HCT116 (cell line): ENCODE measurements around the gene PPP1R1C. TPM values are rescaled to one million over a fixed set of nuclear protein-coding genes. Genes with fewer than 3 reads are reported as not detected.

Source experiments
- ATAC-seq: fragments of 200-7000 bp; cut with Tn5 transposase; 2 replicates; pipeline ENCODE4 v1.9.1; 2020; ENCODE audit warnings: mild to moderate bottlenecking, moderate library complexity
- BruUV-seq: library from RNA; stranded (reverse); fragments of 400-500 nt; replicated peaks from 2 replicates; lab custom pipeline; 2021; lab: Mats Ljungman, UMichigan
- CTCF ChIA-PET: fragments of 300-600 bp; sonication (Branson Sonifier 250); formaldehyde crosslinking; loops from one replicate; lab custom pipeline; 2021; ENCODE audit warnings: antibody characterized with exemption; lab: Charles Lee
- POLR2A ChIA-PET: fragments of 300-600, 350-600 bp; sonication (Branson Sonifier 250); formaldehyde crosslinking; loops from one replicate; lab custom pipeline; 2021; ENCODE audit warnings: antibody characterized with exemption; lab: Charles Lee
- RAD21 ChIA-PET, 2 experiments: fragments of 300-600 bp; sonication (Branson Sonifier 250); formaldehyde crosslinking; loops; one replicate each; lab custom pipeline; 2023; ENCODE audit warnings: low total read pairs in 2 of 2; ENCODE audit not compliant: uncharacterized antibody in 2 of 2, unreplicated experiment in 2 of 2, low non-redundant PET in 1 of 2; lab: Charles Lee
- DNase-seq: peaks from one replicate; pipeline ENCODE4 v3.0.0-alpha.2; 2010; ENCODE audit warnings: low read depth, low spot score
- H2AFZ ChIP-seq: fragments of 200-600 bp; shearing (Covaris generic), sonication (generic); 2 replicates; pipeline ENCODE4 v1.6.1; 2017; ENCODE audit warnings: low read depth, mixed run types, mixed read lengths, antibody characterized with exemption, low read length; ENCODE audit not compliant: poor library complexity, severe bottlenecking
- H3K27ac ChIP-seq: 2 replicates; pipeline ENCODE4 v1.5.1; 2012; ENCODE audit warnings: low read depth, low read length
- H3K27me3 ChIP-seq: fragments of 200-600 bp; sonication (generic); 2 replicates; pipeline ENCODE4 v1.6.1; 2016; ENCODE audit warnings: mixed run types, low read length, mixed read lengths; ENCODE audit not compliant: insufficient read depth
- H3K36me3 ChIP-seq, 2 experiments: fragments of 200-500 bp in 1 of 2; fragments of 200-600 bp in 1 of 2; sonication (Bioruptor generic) in 1 of 2; sonication (generic) in 1 of 2; 2 replicates each; pipeline versions ENCODE4 v1.5.1 to v1.6.1; 2014 to 2016; ENCODE audit warnings: low read length in 2 of 2, inconsistent platforms in 1 of 2, mixed read lengths in 1 of 2, mixed run types in 1 of 2; ENCODE audit not compliant: insufficient read depth in 2 of 2, control insufficient read depth in 1 of 2
- H3K4me1 ChIP-seq, 2 experiments: fragments of 200-600 bp in 1 of 2; sonication (generic) in 1 of 2; 2 replicates each; pipeline versions ENCODE4 v1.5.1 to v1.6.1; 2012 to 2017; ENCODE audit warnings: low read length in 2 of 2, inconsistent platforms in 1 of 2, mild to moderate bottlenecking in 1 of 2, mixed read lengths in 1 of 2, mixed run types in 1 of 2, moderate library complexity in 1 of 2; ENCODE audit not compliant: insufficient read depth in 2 of 2, control insufficient read depth in 1 of 2
- H3K4me2 ChIP-seq: fragments of 200-600 bp; sonication (generic); 2 replicates; pipeline ENCODE4 v1.6.1; 2017; ENCODE audit warnings: mixed run types, low read length, mixed read lengths
- H3K4me3 ChIP-seq, 2 experiments: fragments of 200-600 bp in 1 of 2; sonication (generic) in 1 of 2; replicated peaks in 1 of 2; 2 replicates each; pipeline ENCODE4 v1.5.1; 2011 to 2016; ENCODE audit warnings: low read length in 2 of 2, control low read depth in 1 of 2, low read depth in 1 of 2, mild to moderate bottlenecking in 1 of 2, mixed read lengths in 1 of 2, mixed run types in 1 of 2
- H3K79me2 ChIP-seq: fragments of 200-600 bp; sonication (generic); 2 replicates; pipeline ENCODE4 v1.6.1; 2017; ENCODE audit warnings: mild to moderate bottlenecking, mixed run types, low read length, moderate library complexity, mixed read lengths; ENCODE audit not compliant: insufficient read depth
- H3K9ac ChIP-seq: fragments of 200-600 bp; sonication (generic); 2 replicates; pipeline ENCODE4 v1.6.1; 2016; ENCODE audit warnings: low read length, mixed read lengths
- H3K9me2 ChIP-seq: fragments of 200-600 bp; sonication (generic), shearing (Covaris generic); 2 replicates; pipeline ENCODE4 v1.6.1; 2017; ENCODE audit warnings: mixed run types, mild to moderate bottlenecking, moderate library complexity; ENCODE audit not compliant: insufficient read depth
- H3K9me3 ChIP-seq, 2 experiments: fragments of 200-500 bp in 1 of 2; fragments of 200-600 bp in 1 of 2; sonication (Bioruptor generic) in 1 of 2; sonication (generic) in 1 of 2; 2 replicates each; pipeline ENCODE4 v1.6.1; 2014 to 2017; ENCODE audit warnings: low read length in 2 of 2, mixed read lengths in 2 of 2, inconsistent platforms in 1 of 2, low read depth in 1 of 2, mild to moderate bottlenecking in 1 of 2, mixed run types in 1 of 2, moderate library complexity in 1 of 2; ENCODE audit not compliant: control insufficient read depth in 1 of 2, insufficient read depth in 1 of 2
- H4K20me1 ChIP-seq: fragments of 200-600 bp; sonication (generic), shearing (Covaris generic); 2 replicates; pipeline ENCODE4 v1.6.1; 2017; ENCODE audit warnings: mixed run types, mild to moderate bottlenecking, moderate library complexity; ENCODE audit not compliant: insufficient read depth
- CEBPB ChIP-seq: IDR thresholded peaks from 2 replicates; pipeline ENCODE4 v1.6.1; 2012; ENCODE audit warnings: low read depth
- ELF1 ChIP-seq: IDR thresholded peaks from 2 replicates; pipeline ENCODE4 v1.6.1; 2012; ENCODE audit warnings: low read depth, borderline replicate concordance
- MAX ChIP-seq: IDR thresholded peaks from 2 replicates; pipeline ENCODE4 v1.6.1; 2012
- RAD21 ChIP-seq: IDR thresholded peaks from 2 replicates; pipeline ENCODE4 v1.6.1; 2012; ENCODE audit warnings: low read depth, mild to moderate bottlenecking
- REST ChIP-seq: IDR thresholded peaks from 2 replicates; pipeline ENCODE4 v1.6.1; 2012; ENCODE audit warnings: low read depth
- SP1 ChIP-seq: IDR thresholded peaks from 2 replicates; pipeline ENCODE4 v1.6.1; 2012; ENCODE audit warnings: low read depth
- intact Hi-C: fragments of 100-400 bp; cut with micrococcal nuclease; formaldehyde crosslinking; loops from 2 replicates; pipeline ENCODE4 v1.10.0; 2022
- total RNA-seq: library from RNA; stranded (reverse); gene quantifications from one replicate; pipeline ENCODE4 v1.2.1, GENCODE V29; 2021; ENCODE audit not compliant: unreplicated experiment

Gene PPP1R1C
- total RNA-seq, 1 experiment from 2014 or later, result 17.8 TPM

DNA sequence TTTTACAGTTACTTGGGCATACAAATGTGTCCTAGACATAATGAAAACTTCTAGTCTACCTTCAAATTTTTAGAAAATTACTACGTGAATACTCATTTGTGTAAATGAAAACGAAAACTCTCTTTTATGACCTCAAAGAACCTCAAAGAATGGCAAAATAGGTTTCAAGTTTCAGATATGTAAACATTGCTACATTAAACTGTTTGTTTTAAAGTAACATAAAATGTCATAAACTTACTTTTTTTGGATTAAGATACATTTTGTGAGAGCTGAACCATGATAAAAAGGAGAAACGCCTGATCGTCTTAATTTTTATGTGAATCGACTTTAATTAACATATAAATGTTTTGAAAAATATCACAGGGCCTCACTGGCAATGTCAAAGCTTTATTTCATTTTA, 91.4 kb downstream of the PPP1R1C start:
- DNase-seq (no peak), ATAC-seq (no peak)
- H3K9me2 ChIP-seq, result no peaks in the 10 kb centered on the region
- ChIA-PET CTCF (interaction anchor here (0.9 to 2.9 kb wide), 16 partner anchors 10 to 972 kb away, joined by 3 to 24 read pairs (median 3); no protein-coding TSS in a partner anchor), RAD21 (interaction anchor here (1.1 to 1.3 kb wide), 2 partner anchors 122 to 144 kb away, joined by 3 to 4 read pairs; no protein-coding TSS in a partner anchor), POLR2A (interaction anchor here (1.1 kb wide), 1 partner anchor 144 kb away, joined by 3 read pairs; no protein-coding TSS in a partner anchor)
- H3K27ac ChIP-seq, result peak overlapping the region; percentile 26; the same call in 1 of the 2 replicates
- no peaks in the 10 kb centered on the region for H3K79me2 ChIP-seq
- no peak overlapping the region for H3K4me3 ChIP-seq
- H3K27me3 ChIP-seq, result no peaks in the 10 kb centered on the region
- H2AFZ ChIP-seq, result no peak overlapping the region
- TF ChIP-seq MAX (no peak), RAD21 (no peak), CEBPB (no peak), ELF1 (no peak), REST (no peak), SP1 (no peak)
- no peaks in the 10 kb centered on the region for H3K36me3 ChIP-seq
- H3K9ac ChIP-seq, result no peak overlapping the region
- no TSS peak for BruUV-seq
- H4K20me1 ChIP-seq, result no peaks in the 10 kb centered on the region
- H3K4me1 ChIP-seq, result peaks cover 12% of the 10 kb centered on the region in 2 experiments
- no peaks in the 10 kb centered on the region for H3K9me3 ChIP-seq
- H3K4me2 ChIP-seq, result peak overlapping the region; percentile 30; the same call in 1 of the 2 replicates
- intact Hi-C loops, result loop anchor here (2.0 to 10.0 kb wide), 4 partner anchors 145 to 972 kb away; no protein-coding TSS in a partner anchor
